HepG2 (cell line): ENCODE results near the gene RNF149. TPM values are rescaled to one million over a fixed set of nuclear protein-coding genes. Genes with fewer than 3 reads are reported as not detected.
A peak's percentile ranks its signal among the peaks of the same experiment; 100 is the strongest.

ENCODE experiments used
- CEBPG ChIP-seq: IDR thresholded peaks from 2 replicates; pipeline ENCODE4 v1.6.1; 2016
- FOXA1 ChIP-seq, 2 experiments: fragments of 450-650 bp in 1 of 2; sonication (generic) in 1 of 2; formaldehyde crosslinking in 1 of 2; IDR thresholded peaks; 2 replicates each; pipeline versions ENCODE4 v1.4.0 to v1.6.1; 2016 to 2020; ENCODE audit warnings: missing genetic modification reagents in 1 of 2
- IKZF4 ChIP-seq: sonication (generic); formaldehyde crosslinking; IDR thresholded peaks from 2 replicates; pipeline ENCODE4 v1.5.1; 2020; ENCODE audit warnings: borderline replicate concordance, mild to moderate bottlenecking, low read depth, missing genetic modification reagents; ENCODE audit errors: not compliant biosample characterization
- KDM5A ChIP-seq: fragments of 200-600 bp; sonication (generic); IDR thresholded peaks from 2 replicates; pipeline ENCODE4 v1.7.0; 2018; ENCODE audit warnings: antibody characterized with exemption, mild to moderate bottlenecking, low read length, borderline replicate concordance
- MIER2 ChIP-seq: IDR thresholded peaks from 2 replicates; pipeline ENCODE4 v1.6.1; 2016; ENCODE audit warnings: missing biosample characterization, missing genetic modification reagents
- MYNN ChIP-seq: sonication (generic); formaldehyde crosslinking; IDR thresholded peaks from 2 replicates; pipeline ENCODE4 v1.4.0; 2020; ENCODE audit warnings: mild to moderate bottlenecking, low read depth, missing genetic modification reagents
- NR2F2 ChIP-seq: IDR thresholded peaks from 2 replicates; pipeline ENCODE4 v1.6.1; 2012; ENCODE audit warnings: low read depth, inconsistent platforms, borderline replicate concordance
- PPARG ChIP-seq: conservative IDR thresholded peaks from 2 replicates; pipeline ENCODE4 v1.6.1; 2016; ENCODE audit warnings: missing biosample characterization, missing genetic modification reagents
- RXRA ChIP-seq: sonication (generic); formaldehyde crosslinking; IDR thresholded peaks from 2 replicates; pipeline ENCODE4 v1.5.1; 2020; ENCODE audit warnings: missing genetic modification reagents
- SKI ChIP-seq: fragments of 450-650 bp; IDR thresholded peaks from one replicate; pipeline ENCODE4 v1.6.1; 2018; ENCODE audit warnings: mild to moderate bottlenecking; ENCODE audit not compliant: partially characterized antibody
- SP4 ChIP-seq: sonication (generic); formaldehyde crosslinking; IDR thresholded peaks from 2 replicates; pipeline ENCODE4 v1.8.1; 2023; ENCODE audit warnings: mild to moderate bottlenecking, missing genetic modification reagents
- SYNCRIP ChIP-seq: fragments of 200-400 bp; formaldehyde crosslinking; IDR thresholded peaks from 2 replicates; pipeline ENCODE4 v1.6.1; 2018; ENCODE audit warnings: mild to moderate bottlenecking, low read depth, low read length; ENCODE audit not compliant: insufficient read depth
- TAF1 ChIP-seq: sonication (generic); formaldehyde crosslinking; IDR thresholded peaks from 2 replicates; pipeline ENCODE4 v1.4.0; 2020; ENCODE audit warnings: missing genetic modification reagents
- TBX2 ChIP-seq: sonication (generic); formaldehyde crosslinking; IDR thresholded peaks from 2 replicates; pipeline ENCODE4 v1.5.0; 2020; ENCODE audit warnings: missing genetic modification reagents, mild to moderate bottlenecking, borderline replicate concordance
- ZBTB20 ChIP-seq: sonication (generic); formaldehyde crosslinking; IDR thresholded peaks from 2 replicates; pipeline ENCODE4 v1.8.1; 2023; ENCODE audit warnings: missing genetic modification reagents, low read depth, mild to moderate bottlenecking, borderline replicate concordance
- ZFP1 ChIP-seq: IDR thresholded peaks from 2 replicates; pipeline ENCODE4 v1.6.1; 2016
- ZNF687 ChIP-seq: sonication (generic); formaldehyde crosslinking; IDR thresholded peaks from 2 replicates; pipeline ENCODE4 v1.5.1; 2020; ENCODE audit warnings: mild to moderate bottlenecking, missing genetic modification reagents, moderate library complexity
- ZNF770 ChIP-seq: sonication (generic); formaldehyde crosslinking; IDR thresholded peaks from 2 replicates; pipeline ENCODE4 v1.5.0; 2020; ENCODE audit warnings: mild to moderate bottlenecking, missing genetic modification reagents
- polyA plus RNA-seq, 8 experiments: library from polyadenylated mRNA; depleted of rRNA in 3 of 8; stranded (reverse) in 7 of 8; unstranded in 1 of 8; fragments of >200 nt; fragmentation: Illumina TruSeq in 4 of 8; extraction: Trizol in 4 of 8; gene quantifications; 2 replicates each; pipeline versions ENCODE4 v1.2.1 to v1.2.3, GENCODE V29; 2011 to 2016; ENCODE audit warnings: low read depth in 4 of 8, missing spikeins in 1 of 8, mixed read lengths in 1 of 8; ENCODE audit not compliant: insufficient read depth in 1 of 8
- total RNA-seq, 5 experiments: library from RNA; depleted of rRNA; stranded (reverse); fragments of >200 nt; fragmentation: Illumina TruSeq; extraction: Trizol; gene quantifications; 2 replicates each; pipeline ENCODE4 v1.2.3, GENCODE V29; 2016; ENCODE audit warnings: low read depth in 1 of 5
- TF ChIP-seq, protein P1 (sequence below): sonication (generic); formaldehyde crosslinking; IDR thresholded peaks from 2 replicates; pipeline ENCODE4 v1.4.0; 2020; ENCODE audit warnings: missing genetic modification reagents, borderline replicate concordance

RNF149 gene
- total and polyA plus RNA-seq, 2 of the 13 experiments (the other 11 are each of a cell fraction or from before 2014, with no cell fraction given), result 87.6 to 109 TPM

- no peak for TF ChIP-seq MYNN (CRISPR knock-in tag)
- TF ChIP-seq ZNF687 (CRISPR knock-in tag), result no peak
- 0 out of 2 replicates have a peak, but pooled peaks have one; percentile 21 for TF ChIP-seq FOXA1 (IDR thresholded peaks at IDR 0.05)
- peak; percentile 86 for TF ChIP-seq FOXA1 (CRISPR knock-in tag; IDR thresholded peaks at IDR 0.05)
- peak; percentile 75; the same call in 1 of the 2 replicates for TF ChIP-seq ZNF770 (CRISPR knock-in tag)
- TF ChIP-seq ZFP1 (CRISPR knock-in tag), result peak; percentile 68; the same call in 1 of the 2 replicates
- no peak for TF ChIP-seq ZBTB20 (CRISPR knock-in tag)
- TF ChIP-seq PPARG, result peak; percentile 76
- peak; percentile 84 for TF ChIP-seq CEBPG (CRISPR knock-in tag)
- TF ChIP-seq TAF1 (CRISPR knock-in tag), result no peak
- TF ChIP-seq MIER2, result no peak; the same call in 1 of the 2 replicates
- peak; percentile 81; the same call in 1 of the 2 replicates for TF ChIP-seq RXRA (CRISPR knock-in tag)
- TF ChIP-seq SP4, result no peak
- peak; percentile 20 for TF ChIP-seq SKI
- TF ChIP-seq KDM5A, result no peak; the same call in 1 of the 2 replicates
- no peak for TF ChIP-seq SYNCRIP
- TF ChIP-seq, protein P1, sequence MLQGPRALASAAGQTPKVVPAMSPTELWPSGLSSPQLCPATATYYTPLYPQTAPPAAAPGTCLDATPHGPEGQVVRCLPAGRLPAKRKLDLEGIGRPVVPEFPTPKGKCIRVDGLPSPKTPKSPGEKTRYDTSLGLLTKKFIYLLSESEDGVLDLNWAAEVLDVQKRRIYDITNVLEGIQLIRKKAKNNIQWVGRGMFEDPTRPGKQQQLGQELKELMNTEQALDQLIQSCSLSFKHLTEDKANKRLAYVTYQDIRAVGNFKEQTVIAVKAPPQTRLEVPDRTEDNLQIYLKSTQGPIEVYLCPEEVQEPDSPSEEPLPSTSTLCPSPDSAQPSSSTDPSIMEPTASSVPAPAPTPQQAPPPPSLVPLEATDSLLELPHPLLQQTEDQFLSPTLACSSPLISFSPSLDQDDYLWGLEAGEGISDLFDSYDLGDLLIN (CRISPR knock-in tag), result no peak
- TF ChIP-seq IKZF4 (CRISPR knock-in tag), result no peak
- peak; percentile 84 for TF ChIP-seq TBX2 (CRISPR knock-in tag)
- TF ChIP-seq NR2F2, result peak; percentile 89
Measured at GRCh38 chr2:101332885-101333766, 24.6 kb upstream of the RNF149 start (continued).
